Heart left ventricle (tissue), 13 donors: ENCODE results near the gene RNF217.

Experiments used
- POLR2A ChIP-seq, 2 donors: fragments of 450-650 bp; IDR thresholded peaks; one replicate each; pipeline ENCODE4 v1.6.1; 2017; ENCODE audit warnings: antibody characterized with exemption in 2 of 2, mild to moderate bottlenecking in 2 of 2, moderate library complexity in 2 of 2
- TF ChIP-seq, protein P1 (sequence below), 12 donors: fragments of 200-600 bp; sonication (generic) in 4 of 12; IDR thresholded peaks; one replicate each; pipeline versions ENCODE4 v1.5.0 to v1.8.0; 2018 to 2022; ENCODE audit warnings: antibody characterized with exemption in 12 of 12, mild to moderate bottlenecking in 5 of 12
- donor health status: ischemic (EF 13 %, LVEDD 7.1; RV severe dilation, severe dysfunction).
- donor health status: DM: no; HTN: yes; CAD: no.
- donor health status: DM: no; HTN: no; CAD: no.
- donor health status: ischemic (EF 25% LVEDD 6.9; RV normal size, moderate dysfunction).
- donor health status: ischemic (EF 25% LVEDD 5.7; RV mildly dilated, moderate dysfunction).
- donor health status: ischemic (EF 35%, LVEDD 5.7; RV mildly dilated, moderate dysfunction).
- donor health status: nonischemic (EF 11% LVEDD 7.7; RV severe dilation, severe dysfunction).
- donor health status: DM: yes; HTN: yes; CAD: no.
- donor health status: PGD.
- donor health status: ischemic (EF 29% LVEDD 5.4; RV normal size, mild dysfunction).
- donor health status: nonischemic (EF 23%, LVEDD 6.1; RV moderate dilation, normal function).

DNA sequence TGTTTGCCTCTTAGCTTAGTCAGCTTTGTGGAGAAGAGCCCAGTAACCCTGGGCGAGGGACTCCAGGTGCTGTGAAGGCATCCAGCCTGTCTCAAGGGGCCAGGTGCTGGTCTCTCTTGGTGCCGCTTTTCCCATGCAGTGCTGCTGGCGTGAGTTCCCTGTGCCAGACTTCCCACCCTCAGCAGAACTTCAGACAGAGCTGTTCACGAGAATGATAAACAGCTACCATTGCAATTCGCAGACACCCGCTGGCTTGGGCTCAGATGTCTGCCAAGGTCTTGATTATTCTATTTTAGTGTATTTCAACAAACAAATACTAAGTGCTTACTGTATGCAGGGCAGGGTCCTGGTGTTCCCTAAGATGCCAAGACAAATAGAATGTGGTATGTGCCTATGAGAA, 57.7 kb downstream of the RNF217 start:
- TF ChIP-seq, protein P1, sequence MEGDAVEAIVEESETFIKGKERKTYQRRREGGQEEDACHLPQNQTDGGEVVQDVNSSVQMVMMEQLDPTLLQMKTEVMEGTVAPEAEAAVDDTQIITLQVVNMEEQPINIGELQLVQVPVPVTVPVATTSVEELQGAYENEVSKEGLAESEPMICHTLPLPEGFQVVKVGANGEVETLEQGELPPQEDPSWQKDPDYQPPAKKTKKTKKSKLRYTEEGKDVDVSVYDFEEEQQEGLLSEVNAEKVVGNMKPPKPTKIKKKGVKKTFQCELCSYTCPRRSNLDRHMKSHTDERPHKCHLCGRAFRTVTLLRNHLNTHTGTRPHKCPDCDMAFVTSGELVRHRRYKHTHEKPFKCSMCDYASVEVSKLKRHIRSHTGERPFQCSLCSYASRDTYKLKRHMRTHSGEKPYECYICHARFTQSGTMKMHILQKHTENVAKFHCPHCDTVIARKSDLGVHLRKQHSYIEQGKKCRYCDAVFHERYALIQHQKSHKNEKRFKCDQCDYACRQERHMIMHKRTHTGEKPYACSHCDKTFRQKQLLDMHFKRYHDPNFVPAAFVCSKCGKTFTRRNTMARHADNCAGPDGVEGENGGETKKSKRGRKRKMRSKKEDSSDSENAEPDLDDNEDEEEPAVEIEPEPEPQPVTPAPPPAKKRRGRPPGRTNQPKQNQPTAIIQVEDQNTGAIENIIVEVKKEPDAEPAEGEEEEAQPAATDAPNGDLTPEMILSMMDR (IDR thresholded peaks at IDR 0.05) = no peak
- TF ChIP-seq POLR2A (IDR thresholded peaks at IDR 0.05) = no peak
